ENCODE results near the gene LAPTM4A.

The LAPTM4A gene

DNA sequence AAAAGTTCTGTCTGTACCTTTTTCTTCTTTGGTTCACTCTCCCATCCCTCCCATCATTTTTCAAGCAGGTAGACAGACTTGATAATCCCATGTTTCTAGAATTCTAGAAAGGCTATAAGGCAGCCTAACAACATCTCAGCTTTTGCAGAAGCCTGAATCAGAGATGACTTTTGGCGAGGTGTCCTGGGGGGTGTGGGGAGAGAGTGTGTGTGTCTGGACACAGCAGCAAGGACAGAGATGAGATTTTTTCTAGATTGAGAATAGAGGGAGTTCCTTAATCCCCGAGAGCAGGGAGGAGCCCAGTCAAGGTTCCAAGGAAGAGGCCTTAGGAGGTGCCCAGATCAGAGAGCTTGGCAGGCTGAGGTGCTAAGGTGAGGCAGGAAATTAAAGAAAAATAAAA, 22.0 kb upstream of the LAPTM4A start:
- no peak overlapping the region for H3K4me3 ChIP-seq (ENCODE audit: low read length)
- TF ChIP-seq, protein P1, sequence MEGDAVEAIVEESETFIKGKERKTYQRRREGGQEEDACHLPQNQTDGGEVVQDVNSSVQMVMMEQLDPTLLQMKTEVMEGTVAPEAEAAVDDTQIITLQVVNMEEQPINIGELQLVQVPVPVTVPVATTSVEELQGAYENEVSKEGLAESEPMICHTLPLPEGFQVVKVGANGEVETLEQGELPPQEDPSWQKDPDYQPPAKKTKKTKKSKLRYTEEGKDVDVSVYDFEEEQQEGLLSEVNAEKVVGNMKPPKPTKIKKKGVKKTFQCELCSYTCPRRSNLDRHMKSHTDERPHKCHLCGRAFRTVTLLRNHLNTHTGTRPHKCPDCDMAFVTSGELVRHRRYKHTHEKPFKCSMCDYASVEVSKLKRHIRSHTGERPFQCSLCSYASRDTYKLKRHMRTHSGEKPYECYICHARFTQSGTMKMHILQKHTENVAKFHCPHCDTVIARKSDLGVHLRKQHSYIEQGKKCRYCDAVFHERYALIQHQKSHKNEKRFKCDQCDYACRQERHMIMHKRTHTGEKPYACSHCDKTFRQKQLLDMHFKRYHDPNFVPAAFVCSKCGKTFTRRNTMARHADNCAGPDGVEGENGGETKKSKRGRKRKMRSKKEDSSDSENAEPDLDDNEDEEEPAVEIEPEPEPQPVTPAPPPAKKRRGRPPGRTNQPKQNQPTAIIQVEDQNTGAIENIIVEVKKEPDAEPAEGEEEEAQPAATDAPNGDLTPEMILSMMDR (conservative IDR thresholded peaks at IDR 0.05; ENCODE audit: low read length), result no peak
- no peak for DNase-seq (ENCODE audit: low read depth)

GRCh38 chr2:20072436-20073158, 21.2 kb upstream of the LAPTM4A start:
- peak; percentile 66 for DNase-seq (ENCODE audit: low read depth)
- TF ChIP-seq, protein P1 (conservative IDR thresholded peaks at IDR 0.05; ENCODE audit: low read length), result no peak
- peak overlapping the region; percentile 54; the same call in 1 of the 2 replicates for H3K4me3 ChIP-seq (ENCODE audit: low read length)

DNA sequence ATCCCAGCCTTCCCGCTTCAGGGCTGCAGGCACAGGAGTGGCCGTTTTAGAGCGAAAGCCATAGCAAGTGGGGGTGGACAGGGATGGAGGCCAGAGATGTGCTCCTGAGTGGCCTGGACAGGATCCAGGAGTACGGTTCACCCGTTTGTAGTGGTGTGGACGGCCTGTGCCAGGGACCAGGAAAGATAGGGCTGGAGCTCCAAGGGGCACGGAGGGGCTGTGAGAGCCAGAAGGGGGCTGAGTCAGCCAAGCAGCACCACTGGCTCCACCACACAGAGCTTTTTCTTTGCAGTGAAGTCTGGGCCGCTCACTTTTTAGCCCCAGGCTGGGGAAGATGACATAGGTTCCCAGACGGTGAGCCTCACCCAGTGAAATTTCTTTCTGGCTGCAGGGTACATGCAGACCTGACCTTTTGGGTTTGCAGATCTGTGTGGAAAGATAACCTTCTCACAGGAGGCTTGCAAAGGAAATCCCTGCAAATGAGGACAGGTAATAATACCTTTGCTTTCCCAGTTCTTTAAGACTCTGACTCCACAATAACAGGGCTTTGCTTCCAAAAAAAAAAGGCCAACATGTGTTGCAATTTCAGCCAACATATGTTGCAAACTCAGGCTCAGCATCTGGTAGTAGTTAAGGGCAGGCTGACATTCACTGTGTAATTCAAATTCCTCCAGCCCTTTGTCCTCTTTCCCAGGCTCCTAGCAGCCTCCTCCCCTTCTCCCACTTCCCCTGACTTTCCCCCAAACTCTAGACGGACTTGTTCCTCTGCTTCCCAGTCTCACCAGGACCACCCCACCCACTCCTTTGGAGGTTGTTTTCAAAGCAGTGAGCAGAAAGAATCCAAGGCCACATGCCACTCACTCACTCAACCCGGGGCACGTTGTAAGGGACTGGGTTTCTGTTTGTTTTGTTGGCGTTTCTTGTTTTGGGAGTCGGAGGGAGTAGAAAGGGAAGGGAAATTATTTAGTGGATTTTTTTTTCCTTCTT, 20.3 kb upstream of the LAPTM4A start:
- peak overlapping the region; percentile 54 for H3K4me3 ChIP-seq (ENCODE audit: low read length)
- DNase-seq (ENCODE audit: low read depth), result peak; percentile 99
- TF ChIP-seq, protein P1 (conservative IDR thresholded peaks at IDR 0.05; ENCODE audit: low read length), result no peak

GRCh38 chr2:20069756-20070155, 18.3 kb upstream of the LAPTM4A start:
- TF ChIP-seq, protein P1 (conservative IDR thresholded peaks at IDR 0.05; ENCODE audit: low read length), result no peak
- no peak for DNase-seq (ENCODE audit: low read depth)
- H3K4me3 ChIP-seq (ENCODE audit: low read length), result no peak overlapping the region

GRCh38 chr2:20067992-20068584, 16.7 kb upstream of the LAPTM4A start:
- H3K4me3 ChIP-seq (ENCODE audit: low read length), result no peak overlapping the region
- TF ChIP-seq, protein P1 (conservative IDR thresholded peaks at IDR 0.05; ENCODE audit: low read length), result no peak
- peak; percentile 100 for DNase-seq (ENCODE audit: low read depth)

DNA sequence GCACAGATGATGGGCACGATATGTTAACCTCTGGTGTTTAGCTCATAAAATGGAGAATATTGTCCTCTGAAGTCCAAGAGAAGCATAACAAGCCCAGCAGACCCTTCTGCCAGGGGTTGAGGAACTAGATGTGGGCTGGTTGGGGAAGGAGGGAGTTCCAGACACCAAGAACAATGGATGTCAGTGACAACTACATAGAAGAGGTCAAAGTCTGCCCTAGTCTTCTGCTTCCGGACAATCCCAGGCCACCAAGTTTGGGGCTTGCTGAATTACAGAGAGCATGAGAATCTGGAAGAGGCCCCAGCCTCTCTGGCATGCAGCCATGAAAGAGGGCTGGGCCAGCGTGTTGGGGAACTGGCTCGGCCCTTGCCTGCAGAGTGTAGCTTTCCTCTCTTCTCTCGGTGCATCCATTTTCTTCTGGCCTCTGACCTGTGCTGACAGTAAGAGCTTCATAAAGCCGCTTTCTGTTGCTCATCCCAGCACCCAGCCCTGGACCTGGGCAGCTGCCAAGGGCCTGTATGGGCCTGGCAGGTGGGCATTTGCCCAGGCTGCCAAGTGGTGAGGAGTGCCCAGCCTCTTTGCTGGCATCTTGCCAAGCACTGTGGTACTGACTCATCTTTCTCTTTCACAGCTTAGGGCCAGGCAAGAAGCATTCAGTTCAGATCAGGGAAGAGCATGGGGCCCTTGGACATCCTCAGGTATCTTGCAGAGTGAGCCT, 14.6 kb upstream of the LAPTM4A start:
- peak; percentile 42 for DNase-seq (ENCODE audit: low read depth)
- TF ChIP-seq, protein P1 (conservative IDR thresholded peaks at IDR 0.05; ENCODE audit: low read length), result no peak
- no peak overlapping the region for H3K4me3 ChIP-seq (ENCODE audit: low read length)
